ENCODE measurements around the gene PIRT.
"Not testable (repeated sequence)": the region's sequence is repeated elsewhere in the genome, so short reads cannot be mapped to it uniquely, and the experiment has no call there.

The PIRT gene

DNA sequence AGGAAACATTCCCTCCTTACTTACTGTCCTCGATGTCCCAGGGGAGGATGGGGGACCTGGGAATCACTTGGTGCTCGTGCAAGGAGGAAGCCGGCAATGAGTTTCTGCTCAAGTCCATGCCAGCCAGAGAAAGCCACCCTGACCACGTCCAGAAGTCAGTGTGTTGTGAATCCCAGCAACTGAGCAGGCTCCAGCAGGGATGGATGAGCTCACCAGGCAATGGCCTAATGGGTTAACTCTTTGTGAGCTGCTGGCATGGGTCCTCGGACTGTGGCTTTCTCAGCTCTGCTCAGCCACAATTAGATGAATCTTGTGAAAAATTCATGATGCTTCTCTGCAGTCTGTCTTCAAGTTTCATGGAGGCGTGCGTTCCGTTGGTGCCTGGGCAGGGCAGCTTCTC is at the start of gene PIRT:
Gene PIRT (minus strand): TSS at position 167 of the 400 bp plus-strand sequence. CDS start 12,442 bp downstream, outside the sequence.
- peak in 4 of 42 donors; percentile 12 to 50 (median 24) for DNase-seq
- intact Hi-C loops (cut with DNase I), result loop anchor here (2.0 kb wide), 1 partner anchor 95 kb away; no protein-coding TSS in a partner anchor

DNA sequence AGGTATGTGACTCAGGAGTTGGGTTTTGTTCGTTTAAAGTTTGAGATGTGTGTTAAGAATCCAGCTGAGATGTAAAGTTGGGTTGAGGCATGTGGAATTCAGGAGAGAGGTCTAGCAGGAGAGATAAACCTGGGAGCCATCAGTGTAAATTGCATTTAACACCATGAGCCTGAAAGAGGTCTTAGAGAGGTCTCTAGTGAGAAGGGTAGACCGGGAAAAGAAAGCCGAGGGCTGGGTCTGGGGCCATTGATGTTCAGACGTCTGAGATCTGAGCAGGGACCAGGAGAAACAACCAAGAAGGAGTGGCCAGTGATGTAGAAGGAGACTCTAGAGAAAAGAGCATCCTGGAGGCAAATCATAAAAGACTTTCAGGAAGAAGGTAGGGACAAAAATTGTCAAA is 44.1 kb upstream of the PIRT start:
- intact Hi-C loops (cut with DNase I), result no loop called here
- no peak for DNase-seq

DNA sequence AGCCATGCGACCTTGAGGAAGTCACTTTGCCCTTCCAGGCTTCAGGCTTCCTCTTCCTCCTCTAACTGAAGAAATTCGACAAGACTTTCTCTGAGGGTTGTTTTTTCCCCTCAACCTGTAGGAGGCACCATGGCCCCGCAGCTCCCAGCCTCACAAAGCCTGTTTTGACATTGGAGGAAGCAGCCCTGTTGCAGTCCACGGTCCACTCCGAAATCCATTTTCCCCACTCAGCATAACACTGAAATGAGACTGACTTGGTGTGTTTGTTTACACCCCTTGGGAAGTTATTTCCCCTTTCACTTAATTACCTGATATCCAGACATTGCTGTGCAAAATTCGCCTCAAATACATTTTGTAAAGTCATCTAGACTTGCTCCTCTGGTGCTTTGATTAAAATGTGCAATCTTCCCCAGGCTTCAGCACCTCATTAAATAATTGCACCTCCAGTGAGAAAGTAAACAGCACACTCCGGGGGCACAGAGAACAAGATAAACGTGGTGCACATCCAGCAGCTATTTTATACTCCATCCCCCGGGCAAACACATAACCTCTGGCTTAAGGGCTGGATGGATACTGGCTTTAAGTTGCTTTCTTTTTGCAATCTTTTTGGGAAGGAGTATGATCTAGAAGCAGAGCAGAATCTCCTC is 41.4 kb upstream of the PIRT start:
- intact Hi-C loops (cut with DNase I), result loop anchor here (5.0 kb wide), 2 partner anchors 263 to 763 kb away; no protein-coding TSS in a partner anchor
- peak in 41 of 42 donors; percentile 13 to 76 (median 51) for DNase-seq

DNA sequence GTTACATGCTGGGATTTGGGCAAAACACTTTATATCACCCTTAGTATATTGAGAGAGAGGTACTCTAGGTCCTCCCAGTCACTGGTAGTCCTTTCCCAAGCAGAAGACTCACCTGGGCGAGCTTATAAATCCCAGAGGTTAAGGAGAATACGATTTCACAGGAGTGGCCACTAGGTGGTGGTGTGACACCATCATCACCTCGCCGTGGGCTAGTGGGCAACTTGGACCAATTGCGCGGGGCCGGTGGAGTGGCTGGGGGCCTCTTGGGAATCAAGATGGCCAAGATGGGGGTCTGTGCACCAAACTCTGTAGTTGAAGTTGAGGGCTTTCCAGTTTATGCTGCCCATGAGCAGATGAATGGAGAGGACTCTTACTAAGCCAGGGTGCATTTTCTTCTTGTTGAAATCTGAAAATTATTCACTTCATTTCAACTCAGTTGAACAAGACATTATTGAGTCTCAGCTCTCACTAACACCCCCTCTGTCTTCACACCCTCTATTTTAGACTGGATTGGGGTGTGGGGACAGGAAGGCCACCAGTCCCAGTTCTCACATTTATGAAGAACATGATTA is 38.2 kb upstream of the PIRT start:
- peak; percentile 25 to 86 (median 66) for DNase-seq
- intact Hi-C loops (cut with DNase I), result loop anchor here (5.0 kb wide), 2 partner anchors 266 to 766 kb away; no protein-coding TSS in a partner anchor

DNA sequence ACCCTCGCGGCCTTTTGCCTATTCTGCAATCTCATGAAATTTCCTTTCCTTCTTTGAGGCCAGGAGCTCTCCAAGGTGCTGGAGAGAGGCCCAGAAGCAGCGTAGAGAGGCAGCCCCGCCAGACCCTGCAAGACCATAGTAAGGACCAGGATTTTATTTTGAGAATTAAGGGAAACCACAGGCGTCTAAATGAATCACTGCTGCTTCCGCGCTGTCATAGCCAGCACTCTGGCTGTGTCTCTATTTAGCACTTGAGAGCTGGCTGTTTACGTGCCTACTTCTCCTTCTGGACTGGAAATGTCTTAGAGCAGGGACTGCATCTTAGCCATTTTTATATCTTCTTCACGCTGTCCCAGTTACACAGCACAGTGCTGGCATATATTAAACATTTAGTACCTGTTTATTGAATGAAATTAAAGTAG is 37.6 kb upstream of the PIRT start:
- DNase-seq, result peak in 12 of 42 donors; percentile 5 to 44 (median 23)
- intact Hi-C loops (cut with DNase I), result loop anchor here (5.0 kb wide), 2 partner anchors 267 to 767 kb away; no protein-coding TSS in a partner anchor

DNA sequence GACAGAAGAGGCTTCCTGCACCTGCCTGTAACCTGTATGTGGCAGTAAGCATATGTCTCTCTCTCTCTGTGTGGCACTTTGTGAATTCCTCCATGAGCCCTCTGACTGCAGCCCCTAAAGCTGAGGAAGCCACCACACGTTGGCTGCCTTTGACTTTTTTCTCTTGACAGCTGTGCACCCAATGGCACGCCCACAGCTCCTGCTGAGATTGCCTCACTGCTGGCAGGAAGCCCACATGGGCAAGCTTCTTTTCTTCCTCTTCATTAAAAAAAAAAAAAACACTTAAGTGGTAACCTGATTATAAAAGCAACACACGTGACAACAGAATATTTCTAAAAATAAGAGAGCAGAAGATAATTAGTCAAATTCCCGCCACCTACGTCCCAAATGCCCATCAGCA is 34.0 kb upstream of the PIRT start:
- peak in 41 of 42 donors; percentile 16 to 81 (median 50) for DNase-seq
- intact Hi-C loops (cut with DNase I), result no loop called here

DNA sequence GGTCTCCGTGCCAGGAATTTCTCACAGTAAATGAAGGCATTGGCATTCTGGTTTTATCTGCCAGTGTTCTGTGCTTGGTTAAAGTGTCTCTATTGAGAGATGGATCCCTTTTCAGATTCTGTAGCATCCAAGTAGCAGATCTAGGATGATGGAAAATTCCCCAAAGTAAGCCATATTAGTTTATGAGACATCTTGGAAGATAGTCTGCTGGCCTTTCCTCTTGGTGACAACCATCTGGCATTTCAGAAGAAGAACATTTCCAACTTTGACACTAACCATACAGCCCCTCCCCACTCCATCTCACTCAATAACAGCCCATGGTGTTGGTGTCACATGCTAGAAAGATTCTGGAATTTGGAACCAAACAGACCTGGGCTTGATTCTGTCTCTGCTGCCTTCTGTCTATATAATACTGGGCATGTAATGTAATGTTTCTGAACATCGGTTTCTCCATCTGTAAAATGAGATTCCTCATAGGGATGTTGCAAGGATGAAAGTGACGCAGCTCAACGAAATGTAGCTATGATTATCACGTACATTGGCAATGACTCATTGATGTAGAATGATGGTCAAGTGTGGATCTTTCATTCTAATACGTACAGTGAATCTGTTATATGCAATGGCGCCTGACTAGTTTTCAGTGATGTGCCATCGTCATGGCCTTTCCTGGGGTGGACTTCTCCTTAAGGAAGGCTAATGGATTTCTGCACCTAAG is 32.6 kb upstream of the PIRT start:
- intact Hi-C loops (cut with DNase I), result no loop called here
- no peak for DNase-seq

DNA sequence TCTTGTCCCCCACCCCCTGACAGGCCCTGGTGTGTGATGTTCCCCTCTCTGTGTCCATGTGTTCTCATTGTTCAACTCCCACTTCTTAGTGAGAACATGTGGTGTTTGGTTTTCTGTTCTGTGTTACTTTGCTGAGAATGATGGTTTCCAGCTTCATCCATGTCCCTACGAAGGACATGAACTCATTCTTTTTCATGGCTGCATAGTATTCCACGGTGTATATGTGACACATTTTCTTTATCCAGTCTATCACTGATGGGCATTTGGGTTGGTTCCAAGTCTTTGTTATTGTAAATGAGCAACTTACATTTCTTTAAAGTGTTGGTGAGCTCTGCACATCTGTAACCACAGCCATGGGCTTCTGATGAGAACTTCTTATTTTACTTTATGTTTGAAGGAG is 30.9 kb upstream of the PIRT start:
- intact Hi-C loops (cut with DNase I); DNase-seq: not testable (repeated sequence)

DNA sequence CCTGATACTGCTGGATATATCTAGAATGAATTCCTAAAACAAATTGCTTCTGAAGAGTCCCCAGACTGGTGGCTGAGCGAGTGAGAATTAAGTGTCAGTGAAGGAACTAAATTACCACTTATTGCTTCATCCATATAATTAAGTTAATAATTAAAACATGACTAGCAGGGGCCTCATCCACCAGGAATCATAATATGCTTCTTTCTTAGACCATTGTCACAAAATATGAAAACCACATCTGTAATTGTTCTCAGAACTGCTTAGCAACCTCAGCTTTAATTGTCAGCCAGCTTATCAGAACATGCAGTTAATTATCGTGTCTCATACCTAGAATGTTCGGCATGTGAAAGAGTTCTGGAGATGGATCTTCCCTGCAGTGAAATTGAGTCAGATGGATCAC is 21.2 kb upstream of the PIRT start:
- DNase-seq, result no peak
- intact Hi-C loops (cut with DNase I), result no loop called here

DNA sequence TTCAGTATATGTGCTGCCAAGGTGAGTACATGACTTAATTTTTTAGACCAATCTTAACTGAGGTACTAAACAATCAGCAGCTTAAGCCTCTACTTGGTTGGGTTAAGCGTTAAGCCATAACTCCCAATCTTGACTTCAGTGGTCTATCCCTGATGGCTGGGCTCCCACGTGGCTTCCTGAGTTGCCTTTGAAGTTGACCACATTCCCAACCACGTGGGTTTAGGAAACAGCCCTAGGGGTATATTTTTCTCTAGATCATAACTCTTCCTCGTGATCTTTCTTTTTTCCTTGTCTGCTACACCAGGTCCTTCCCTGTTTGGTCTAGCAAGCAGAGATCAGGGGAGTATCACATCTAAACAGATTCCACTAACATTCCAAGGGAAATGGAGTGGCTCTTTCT is 20.1 kb upstream of the PIRT start:
- intact Hi-C loops (cut with DNase I), result no loop called here
- no peak for DNase-seq

DNA sequence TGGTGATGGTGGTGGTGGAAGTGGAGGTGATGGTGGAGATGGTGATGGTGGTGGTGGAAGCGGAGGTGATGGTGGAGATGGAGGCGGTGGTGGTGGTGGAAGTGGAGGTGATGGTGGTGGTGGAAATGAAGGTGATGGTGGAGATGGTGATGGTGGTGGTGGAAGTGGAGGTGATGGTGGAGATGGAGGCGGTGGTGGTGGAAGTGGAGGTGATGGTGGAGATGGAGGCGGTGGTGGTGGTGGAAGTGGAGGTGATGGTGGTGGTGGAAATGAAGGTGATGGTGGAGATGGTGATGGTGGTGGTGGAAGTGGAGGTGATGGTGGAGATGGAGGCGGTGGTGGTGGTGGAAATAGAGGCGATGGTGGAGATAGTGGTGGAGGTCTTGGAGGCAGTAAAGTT is 8.7 kb upstream of the PIRT start:
- DNase-seq; intact Hi-C loops (cut with DNase I): not testable (repeated sequence)

DNA sequence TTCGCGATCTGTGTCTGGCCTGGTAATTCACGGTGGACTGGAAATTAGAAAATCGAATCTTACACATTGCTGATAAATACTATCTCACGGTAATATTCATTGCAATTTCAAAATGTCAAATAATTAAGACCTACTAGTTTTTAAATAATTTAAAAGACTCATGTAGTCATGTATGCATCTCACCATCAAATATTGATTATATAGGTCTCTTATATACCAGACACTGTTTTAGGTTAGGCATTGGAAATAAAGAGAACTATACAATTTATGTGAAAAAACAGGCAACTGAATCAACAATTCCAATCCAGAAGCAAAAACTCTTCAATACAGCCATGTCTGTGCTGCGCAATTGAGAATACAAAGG is 7.5 kb upstream of the PIRT start:
- intact Hi-C loops (cut with DNase I), result loop anchor here (2.0 kb wide), 1 partner anchor 73 kb away; no protein-coding TSS in a partner anchor

DNA sequence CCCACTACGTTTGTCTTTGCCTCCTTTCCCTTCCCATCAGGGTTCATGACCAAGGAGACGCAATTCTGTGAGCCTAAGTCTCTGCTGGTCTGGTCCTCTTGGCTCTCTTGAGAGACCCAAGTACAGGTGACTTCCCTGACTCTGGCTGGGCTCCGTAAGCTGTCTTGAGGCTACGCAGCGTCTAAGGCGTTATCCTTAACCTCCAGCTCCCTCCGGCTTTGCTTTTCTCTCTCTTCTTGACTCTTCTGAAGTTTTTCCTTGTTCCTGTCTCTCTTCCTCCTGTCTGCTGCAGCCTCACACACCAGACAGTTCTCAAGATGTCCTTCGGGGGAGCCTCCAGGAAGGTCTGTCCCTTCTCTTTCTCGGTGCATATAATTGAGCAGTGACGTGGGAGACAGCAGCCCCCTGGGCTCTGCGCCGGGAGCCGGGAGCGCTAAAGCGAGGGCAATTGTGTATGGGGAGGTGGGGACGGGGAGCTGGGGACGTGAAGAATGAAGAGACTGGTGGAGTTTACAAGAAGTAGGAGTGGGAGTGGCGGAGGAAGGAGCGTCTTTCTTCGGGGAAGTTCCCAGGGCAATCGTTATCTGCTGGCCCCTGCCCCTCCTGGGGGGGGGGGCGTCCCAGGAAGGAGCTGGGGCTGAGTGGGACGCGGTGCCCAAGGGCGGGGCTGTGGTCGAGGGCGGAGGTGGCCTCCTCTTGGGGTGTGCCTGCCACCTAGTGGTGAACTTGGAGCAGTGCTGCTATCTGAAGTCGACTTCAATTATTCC is 6.9 kb upstream of the PIRT start:
- intact Hi-C loops (cut with DNase I), result loop anchor here (2.0 kb wide), 1 partner anchor 72 kb away; no protein-coding TSS in a partner anchor
- peak; percentile 26 to 90 (median 74) for DNase-seq

More for the DNA sequence above, 7.5 kb upstream of the PIRT start:
- DNase-seq, result no peak

DNA sequence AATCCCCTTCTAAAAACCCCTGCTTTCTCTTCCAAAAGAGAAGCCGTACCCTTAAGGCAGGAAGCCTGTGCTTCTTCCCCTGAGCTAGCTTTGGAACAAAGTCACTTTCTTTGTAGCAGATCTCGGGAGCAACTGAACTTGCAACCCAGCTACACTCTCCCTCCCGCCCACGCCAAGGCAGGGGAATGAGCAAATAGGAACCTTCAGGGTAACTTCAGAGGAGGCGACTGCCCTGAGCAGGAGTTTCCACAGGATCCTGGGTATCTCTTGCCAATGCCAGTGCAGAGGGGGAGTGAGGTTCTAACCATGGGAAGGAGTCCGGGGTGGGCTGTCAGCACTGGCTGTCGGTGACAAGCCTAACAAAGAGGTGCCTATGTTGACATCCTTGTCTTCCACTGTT is 5.9 kb upstream of the PIRT start:
- peak in 16 of 42 donors; percentile 12 to 61 (median 27) for DNase-seq
- intact Hi-C loops (cut with DNase I), result loop anchor here (2.0 kb wide), 1 partner anchor 71 kb away; no protein-coding TSS in a partner anchor

DNA sequence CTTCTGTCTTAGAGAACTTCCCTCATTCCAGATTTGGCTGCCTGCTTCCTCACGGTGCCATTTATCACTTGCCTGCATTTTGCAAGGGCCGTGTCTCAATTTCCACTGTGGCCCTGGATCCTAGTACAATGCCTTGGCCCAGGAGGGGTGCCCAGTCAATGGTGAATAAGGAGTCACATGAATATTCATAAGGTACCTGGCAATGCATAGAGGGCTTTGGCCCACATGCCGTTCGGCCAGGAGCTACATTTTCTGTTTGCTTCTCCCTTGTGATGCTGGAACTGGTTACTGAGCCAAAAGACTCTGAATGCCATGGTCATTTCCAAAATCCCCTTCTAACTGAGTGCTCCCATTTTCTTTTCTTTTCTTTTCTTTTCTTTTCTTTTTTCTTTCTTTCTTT is 4.8 kb upstream of the PIRT start:
- intact Hi-C loops (cut with DNase I), result no loop called here
- peak in 36 of 42 donors; percentile 2 to 84 (median 48) for DNase-seq

DNA sequence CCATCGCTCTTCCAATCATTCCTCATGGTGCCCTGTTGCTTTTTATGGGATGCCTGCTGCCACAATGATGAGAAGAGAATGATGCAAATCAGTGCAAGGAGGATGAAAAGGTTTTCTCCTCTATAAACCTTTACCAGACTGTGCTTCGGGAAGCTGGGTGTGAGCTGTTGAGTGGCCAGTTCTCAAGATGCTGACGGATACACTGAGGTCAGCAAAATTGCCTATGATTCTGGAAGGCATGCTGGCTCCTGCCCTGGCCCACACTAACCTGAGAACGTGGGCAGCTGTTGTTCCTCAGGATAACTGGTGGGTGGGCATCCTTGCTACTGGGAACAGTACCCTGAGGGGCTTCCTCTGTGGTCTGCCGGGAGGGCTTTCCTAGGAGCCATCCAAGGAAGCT is 795 bp upstream of the PIRT start:
- intact Hi-C loops (cut with DNase I), result no loop called here

DNA sequence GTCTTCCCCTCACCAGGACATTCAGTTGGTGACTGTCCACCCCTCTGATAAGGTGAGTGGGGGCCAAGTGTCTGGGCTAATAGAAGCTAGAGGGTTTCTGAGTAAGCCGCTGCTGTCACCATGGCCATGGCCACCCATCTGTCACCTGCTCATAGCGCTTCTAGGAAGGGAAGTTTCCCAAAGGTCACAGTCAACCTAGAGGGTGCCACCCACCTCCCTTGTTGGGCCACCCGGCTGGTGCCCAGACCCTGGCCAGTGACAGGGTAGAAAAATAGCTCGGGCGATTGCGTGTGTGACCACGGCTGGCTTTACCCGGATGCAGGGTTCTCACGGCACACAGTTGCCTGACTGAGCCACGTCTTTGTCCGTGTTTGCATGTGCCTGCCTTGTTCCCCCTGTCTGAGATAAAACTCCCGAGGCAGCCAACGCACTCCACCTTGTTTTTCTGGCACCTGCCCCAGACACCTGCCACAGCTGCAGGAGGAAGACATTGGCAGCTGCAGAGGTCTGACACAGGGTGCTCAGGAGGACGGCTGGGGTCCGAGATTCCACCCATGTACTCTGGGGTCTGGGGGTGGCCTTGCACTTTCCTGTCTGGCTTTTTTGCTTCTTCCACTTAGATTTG is 809 bp downstream of the PIRT start:
- intact Hi-C loops (cut with DNase I), result loop anchor here (2.0 kb wide), 1 partner anchor 94 kb away; no protein-coding TSS in a partner anchor
- DNase-seq, result no peak

More for the DNA sequence above, 795 bp upstream of the PIRT start:
- DNase-seq, result no peak

DNA sequence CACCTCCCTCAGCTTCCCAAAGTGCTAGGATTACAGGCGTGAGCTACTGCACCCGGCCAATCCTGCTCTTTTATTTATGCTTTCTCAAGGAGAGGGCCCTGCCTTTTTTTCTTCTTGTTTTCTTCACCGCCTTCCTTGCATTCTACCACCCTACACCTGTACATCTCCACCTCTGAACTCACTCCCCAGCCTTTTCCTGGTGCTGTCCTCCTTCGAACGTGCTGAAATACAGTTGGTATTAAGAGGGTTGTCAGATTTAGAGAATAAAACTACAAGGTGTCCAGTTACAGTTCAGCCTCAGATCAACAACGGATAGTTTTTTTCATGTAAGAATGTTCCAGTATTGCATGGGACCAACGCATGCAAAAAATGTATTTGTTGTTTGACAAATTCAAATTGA is 1.7 kb downstream of the PIRT start:
- intact Hi-C loops (cut with DNase I), result loop anchor here (2.0 kb wide), 1 partner anchor 93 kb away; no protein-coding TSS in a partner anchor
- no peak for DNase-seq
